ENCODE results near the gene TSPEAR.

TSPEAR gene

GRCh38 chr21:44740742-44741141, 29.4 kb upstream of the TSPEAR start:
- no peak for DNase-seq

DNA sequence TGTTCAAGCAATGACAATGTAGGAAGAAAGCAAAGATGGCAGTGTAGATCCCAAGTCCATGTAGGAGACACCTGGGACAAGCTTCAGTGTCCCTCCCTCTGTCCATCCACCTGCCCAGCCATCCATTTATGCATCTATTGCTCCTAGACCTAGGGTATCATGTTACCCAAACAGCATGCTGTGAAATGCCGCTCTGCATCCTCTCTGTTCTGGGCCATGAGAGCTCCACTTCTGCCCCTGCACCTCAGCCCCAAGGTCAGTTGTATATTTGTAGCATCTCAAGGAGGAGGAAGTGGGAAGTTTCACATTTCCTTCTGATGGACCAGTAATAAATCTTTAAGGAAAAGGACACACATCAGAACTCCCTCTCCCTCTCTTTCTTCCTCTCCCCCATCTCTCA, 27.9 kb upstream of the TSPEAR start:
- no peak for DNase-seq

DNA sequence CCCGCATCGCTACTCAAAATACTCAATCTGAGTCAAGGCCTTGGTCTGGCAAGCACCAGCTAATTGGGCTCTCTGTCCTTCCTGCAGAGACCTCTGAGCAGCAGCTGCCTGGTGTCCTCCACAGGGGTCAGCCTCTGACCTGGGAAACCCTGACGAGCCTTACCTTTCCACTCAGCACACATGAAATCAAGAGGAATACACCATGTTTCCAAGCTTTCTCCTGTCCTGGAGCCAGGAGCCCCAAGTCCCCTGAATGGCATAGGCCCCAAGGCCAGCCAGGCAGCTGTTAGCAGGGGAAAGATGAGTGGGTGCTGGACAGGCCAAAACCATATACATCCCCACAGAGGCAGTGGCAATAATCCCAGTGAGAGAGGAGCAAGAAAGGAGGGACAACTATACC, 27.2 kb upstream of the TSPEAR start:
- DNase-seq, result no peak

GRCh38 chr21:44737706-44738354, 26.5 kb upstream of the TSPEAR start:
- no peak for DNase-seq

DNA sequence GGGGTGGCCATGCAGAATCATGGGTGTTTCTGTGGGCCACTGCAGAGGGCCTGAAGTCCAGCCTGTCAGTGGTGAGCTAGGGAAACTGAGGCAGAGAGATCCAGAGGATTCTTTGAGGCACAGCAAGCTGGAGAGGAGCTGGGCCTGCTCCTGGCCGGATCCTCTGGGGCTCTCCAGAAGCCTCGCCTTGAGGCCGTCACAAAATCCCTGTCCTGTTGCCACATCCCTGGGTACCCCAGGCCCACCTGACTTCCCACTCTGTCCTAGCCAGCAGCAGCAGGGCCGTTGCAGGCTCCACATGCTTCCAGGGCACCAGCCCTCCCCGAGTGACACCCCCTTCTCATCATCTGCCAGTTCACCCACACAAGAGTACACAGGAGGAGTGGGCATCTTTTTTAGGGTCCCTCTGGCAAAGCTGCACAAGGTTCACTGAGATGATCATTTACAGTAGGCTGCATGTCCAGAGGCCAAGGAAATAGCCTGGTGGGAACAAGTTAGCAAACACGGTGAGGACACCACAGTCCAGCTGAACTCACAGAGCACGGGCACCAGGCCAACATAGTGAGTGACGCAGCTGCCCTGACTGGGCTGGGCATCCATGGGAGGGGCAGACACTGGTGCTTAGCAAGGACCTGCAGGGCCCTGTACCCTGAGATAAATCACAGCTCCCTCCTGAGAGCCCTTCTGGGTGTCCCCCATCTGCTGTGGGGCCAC, 25.1 kb upstream of the TSPEAR start:
- DNase-seq, result no peak

DNA sequence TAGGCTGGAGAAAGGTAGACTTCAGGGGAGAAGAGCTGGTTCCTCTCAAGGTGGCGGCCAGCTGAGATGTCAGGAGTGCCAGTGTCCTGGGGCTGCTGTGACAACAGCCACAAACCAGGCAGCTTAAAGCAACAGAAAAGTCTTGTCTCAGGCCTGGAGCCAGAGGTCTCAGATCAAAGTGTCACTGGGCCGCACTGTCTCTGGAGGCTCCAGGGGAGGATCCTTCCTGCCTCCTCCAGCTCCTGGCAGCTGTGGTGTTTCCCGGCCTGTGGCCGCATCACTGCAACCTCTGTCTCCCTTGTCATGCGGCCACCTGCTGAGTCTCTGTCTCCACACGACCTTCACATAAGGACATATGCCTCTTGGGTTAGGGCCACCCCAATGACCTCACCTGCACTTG, 24.4 kb upstream of the TSPEAR start:
- no peak for DNase-seq

GRCh38 chr21:44734841-44735240, 23.5 kb upstream of the TSPEAR start:
- no peak for DNase-seq

DNA sequence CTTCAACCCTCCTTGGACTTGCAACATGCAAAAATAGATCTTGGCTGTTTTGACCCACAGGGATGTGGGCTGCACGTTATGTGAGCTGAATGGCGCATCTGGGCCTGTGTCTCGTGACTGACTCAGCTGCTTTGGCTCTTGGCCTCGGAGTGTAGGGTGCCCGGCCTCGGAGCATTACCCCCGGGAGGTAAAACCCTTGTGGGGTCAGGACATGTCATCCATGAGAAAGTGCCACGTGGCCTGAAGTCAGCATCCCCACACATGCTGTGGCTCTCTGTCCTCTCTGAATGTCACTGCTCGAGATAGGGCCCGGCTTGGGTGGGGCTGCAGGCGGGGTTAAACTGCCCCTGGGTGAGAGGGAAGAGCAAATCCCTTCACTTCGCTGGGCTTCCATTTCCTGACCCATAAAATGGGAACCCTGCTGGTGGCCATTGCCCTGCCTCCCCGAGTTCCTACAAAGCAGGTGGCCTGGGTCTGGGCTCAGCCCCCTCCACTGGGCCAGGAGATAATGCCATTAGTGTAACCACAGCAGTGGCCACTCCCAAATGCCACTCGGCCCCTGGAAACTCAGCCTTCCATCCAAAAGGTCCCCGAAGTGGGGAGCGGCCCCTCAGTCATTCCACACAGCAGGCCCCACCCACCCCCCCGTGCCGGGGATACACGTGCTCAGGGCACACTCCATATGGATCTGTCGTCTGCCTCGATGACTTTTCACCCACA, 22.8 kb upstream of the TSPEAR start:
- DNase-seq, result no peak

DNA sequence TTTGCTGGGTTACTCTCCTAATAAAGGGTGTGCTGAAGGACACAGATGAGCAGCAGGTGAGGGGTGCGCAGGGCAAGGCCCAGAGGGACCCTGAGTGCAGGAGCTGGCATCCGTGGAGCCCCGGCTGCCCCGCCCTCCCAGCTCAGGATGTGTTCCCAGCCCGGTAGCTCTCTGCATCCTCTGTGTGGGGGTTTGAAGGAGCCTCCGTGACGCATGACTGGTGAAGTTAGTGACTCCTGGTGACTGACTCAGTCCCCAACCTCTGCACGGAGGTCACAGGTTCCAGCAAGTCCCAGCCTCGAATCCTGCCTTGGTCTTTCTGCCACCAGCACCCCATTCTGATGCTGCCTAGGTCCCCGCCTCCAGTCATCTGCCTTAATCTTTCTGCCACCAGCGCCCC, 21.6 kb upstream of the TSPEAR start:
- no peak for DNase-seq

DNA sequence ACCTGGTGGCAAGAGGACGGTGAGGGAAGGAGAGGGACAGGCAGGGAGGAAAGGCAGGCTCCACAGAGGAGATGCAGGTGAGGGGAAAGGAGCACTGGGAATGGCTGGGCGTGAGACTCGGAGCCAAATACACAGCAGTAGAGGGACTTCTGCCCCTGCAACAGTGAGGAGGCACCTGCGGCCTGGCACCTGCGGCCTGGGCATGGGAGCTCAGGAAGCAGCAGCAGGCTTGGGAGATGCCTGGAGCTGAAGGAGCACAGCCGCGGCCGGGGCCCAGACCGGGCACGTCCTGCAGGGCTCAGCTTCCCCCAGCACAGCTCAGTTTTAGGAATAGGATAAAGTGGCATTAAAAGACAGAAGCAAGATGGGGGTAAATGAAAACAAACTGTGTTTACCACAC, 20.9 kb upstream of the TSPEAR start:
- no peak for DNase-seq

GRCh38 chr21:44730951-44731579, 19.7 kb upstream of the TSPEAR start:
- DNase-seq, result no peak

GRCh38 chr21:44730028-44730395, 18.6 kb upstream of the TSPEAR start:
- no peak for DNase-seq

GRCh38 chr21:44729336-44730027, 18.1 kb upstream of the TSPEAR start:
- no peak for DNase-seq

DNA sequence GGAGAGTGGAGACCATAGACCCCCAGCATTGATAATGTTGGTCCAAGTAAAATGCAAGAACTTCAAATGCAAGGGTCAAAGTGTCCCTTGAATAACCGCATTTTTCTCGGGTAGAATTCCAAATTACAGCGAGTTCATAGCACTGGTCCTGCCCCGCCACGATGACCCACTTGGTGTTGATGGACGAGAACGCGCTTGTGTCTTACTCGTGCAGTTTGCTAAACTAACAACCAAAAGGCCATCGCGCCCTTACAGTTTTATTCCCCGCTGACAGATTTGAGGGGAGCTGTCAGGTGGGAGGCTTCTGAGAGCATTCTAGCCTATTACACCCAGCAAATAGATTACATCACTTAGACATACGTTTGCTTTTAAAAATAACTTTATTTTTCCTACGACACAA, 17.3 kb upstream of the TSPEAR start:
- no peak for DNase-seq

- no peak for DNase-seq
These were observed 16.4 kb upstream of the TSPEAR start for GRCh38 chr21:44727757-44728156.

DNA sequence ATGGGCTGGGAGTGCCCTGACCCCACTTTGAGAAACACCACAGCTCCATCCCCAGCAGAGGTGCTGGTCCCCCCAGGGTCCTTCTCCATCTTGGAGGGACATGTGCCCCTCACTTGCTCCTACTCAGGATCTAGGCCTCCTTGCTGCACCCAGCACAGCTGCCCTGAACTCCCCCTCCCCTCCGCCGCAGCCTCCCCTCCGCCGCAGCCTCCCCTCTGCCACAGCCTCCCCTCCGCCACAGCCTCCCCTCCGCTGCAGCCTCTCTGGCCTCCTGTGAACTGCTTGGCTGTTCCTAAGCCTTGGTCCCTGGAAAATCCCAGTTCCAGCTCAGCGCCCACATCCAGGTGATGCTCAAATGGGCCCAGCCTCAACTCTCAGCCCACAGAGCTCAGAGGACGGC, 15.9 kb upstream of the TSPEAR start:
- no peak for DNase-seq

DNA sequence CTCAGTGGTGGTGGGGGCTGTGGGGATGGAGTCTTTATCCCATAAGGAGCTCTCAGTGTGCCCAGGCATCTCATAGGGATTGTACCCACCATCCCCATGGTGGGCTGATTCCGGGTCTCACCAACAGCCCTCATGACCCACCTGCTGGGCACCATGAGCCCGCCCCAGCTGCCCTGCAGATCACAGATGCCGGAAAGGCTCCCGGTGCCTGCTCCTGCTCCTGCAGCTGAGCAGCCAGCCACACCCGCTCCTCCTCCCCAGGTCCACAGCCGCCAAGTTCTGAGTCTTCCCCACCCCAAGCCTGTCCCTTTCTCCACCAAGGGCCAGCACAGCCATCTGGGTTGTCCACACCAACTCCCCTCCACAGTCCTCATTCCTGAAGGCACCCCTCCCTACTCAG, 15.5 kb upstream of the TSPEAR start:
- DNase-seq, result no peak

DNA sequence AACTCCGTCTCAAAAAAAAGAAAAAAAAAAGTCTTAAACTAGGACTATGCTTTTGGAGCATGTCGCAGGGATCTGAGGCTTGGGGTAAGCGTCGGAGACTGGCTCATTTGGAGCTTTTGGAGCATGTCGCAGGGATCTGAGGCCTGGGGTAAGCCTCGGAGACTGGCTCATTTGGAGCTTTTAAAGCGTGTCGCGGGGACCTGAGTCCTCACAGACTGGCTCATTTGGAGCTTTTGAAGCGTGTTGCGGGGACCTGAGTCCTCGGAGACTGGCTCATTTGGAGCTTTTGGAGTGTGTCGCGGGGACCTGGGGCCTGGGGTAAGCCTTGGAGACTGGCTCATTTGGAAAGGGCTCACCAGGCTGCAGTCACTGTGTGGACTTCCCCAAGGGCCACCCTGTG, 13.6 kb upstream of the TSPEAR start:
- DNase-seq, result no peak

DNA sequence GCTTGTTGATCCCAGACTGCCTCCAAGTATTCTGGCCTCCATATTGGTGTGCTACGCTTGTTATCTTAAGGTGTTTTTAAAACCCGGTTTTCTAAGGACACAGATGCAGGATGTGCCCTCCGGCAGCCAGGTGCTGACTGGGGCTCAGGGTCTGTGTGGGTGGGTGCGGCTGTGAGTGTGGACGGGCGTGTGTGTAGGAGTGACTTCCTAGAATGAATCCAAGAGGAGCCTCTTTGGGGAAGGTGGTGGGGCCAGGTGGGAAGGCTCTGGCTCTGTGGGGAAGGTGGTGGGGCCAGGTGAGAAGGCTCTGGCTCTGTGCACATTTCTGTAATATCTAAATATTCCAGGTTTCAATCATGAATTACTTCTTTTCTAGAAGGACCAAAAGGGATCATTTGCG, 12.8 kb upstream of the TSPEAR start:
- no peak for DNase-seq

- no peak for DNase-seq
These were observed 12.1 kb upstream of the TSPEAR start for GRCh38 chr21:44723177-44724131.

DNA sequence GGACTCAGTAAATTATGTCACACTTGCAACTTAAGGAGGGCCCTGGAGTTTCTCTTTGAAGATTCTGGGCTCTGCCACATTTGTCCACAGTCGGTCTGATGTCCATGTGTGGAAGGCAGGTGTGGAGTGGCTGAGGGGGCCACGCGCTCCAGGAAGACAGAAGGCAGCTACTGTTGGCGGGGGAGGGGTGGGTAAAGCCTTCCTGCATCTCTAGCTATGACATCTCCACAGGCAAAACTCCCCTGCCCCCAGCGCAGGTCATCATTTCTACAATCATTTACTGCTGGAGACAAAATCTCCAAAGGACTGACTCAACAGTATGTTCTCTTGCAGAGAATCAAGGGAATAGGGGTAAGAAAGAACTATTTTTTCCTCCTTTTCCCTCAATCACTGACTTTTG, 11.4 kb upstream of the TSPEAR start:
- DNase-seq, result no peak

GRCh38 chr21:44720170-44720569, 8.8 kb upstream of the TSPEAR start:
- DNase-seq, result no peak

Data from activated gamma-delta T cell (primary cell).